Islet of Langerhans (tissue), 1 donor: ENCODE data around the gene PRKCE.

Source experiments
- FAIRE-seq: peaks from one replicate; lab custom pipeline; 2011; peaks lifted over from hg19 to GRCh38; lab: Jason Lieb, UNC

PRKCE gene

DNA sequence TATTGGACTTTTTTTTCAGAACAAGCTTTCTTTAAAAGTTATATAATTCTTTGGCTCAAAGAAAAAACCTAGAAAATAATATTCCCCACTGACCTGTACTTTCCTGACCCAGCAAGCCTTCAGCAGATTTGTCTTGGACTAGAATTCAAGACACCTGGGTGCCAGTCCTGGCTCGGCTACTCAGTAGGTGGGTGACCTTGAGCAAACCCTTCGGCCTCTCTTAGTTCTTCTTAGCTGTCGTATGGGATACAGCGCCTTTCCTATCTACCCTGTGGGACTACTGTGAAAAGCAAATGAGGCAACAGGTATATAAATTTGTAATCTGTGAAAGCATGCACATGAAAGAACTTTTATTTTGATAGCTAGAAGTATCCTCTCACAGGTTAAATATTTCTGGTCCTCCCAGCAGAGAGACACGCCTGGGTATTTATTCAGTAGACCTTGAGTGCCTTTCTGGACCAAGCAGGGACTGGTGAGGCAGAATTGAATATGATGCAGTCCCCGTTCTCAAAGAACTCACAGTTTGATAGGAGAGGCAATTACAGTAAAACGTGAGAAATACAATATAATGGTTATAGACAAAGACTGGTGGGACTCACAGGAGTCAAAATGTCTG lies 576.3 kb downstream of the PRKCE start:
- FAIRE-seq = no peak

DNA sequence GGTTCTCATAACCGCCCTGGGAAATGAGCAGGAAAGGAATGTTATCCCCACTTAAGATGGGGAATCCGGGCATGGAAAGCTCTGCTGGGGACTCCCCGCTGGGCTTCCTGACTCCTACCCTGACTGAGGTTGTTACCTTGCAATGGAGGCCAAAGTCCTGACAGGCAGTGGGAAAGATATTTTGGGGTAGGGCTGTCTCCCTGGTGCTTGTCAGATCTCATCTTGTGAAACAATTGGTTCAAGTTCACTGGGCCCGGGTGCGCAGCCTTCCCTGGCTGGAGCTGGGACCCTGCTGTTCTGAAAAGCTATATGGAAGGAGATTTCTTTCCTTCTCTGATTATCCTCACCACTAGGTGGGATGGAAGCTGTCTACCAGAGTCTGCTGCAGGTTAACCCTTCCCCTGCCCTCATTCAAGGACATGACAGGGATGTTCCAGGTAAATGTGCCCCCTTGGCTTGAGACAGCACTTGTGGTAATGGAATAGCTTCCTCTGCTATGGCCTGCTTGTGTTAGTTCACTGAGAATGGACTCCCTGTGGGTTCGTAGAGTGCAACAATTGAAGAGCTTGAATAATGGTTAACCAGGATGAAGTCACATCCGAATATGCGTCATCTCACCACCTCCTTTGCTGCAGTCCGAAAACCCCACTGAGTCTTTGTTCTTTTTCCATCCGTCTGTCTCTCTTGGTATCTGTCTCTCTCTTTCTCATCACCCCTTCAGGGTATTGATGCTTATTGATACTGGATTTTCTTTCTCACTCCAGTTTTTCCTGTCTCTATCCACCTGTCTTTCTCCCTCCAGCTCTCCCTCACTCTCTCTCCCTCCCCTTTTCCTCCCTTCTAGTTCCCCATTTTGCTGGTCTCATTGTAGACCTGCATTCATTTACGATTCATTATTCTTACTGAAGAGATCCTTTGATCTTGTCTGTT lies 577.9 kb downstream of the PRKCE start:
- no peak for FAIRE-seq

DNA sequence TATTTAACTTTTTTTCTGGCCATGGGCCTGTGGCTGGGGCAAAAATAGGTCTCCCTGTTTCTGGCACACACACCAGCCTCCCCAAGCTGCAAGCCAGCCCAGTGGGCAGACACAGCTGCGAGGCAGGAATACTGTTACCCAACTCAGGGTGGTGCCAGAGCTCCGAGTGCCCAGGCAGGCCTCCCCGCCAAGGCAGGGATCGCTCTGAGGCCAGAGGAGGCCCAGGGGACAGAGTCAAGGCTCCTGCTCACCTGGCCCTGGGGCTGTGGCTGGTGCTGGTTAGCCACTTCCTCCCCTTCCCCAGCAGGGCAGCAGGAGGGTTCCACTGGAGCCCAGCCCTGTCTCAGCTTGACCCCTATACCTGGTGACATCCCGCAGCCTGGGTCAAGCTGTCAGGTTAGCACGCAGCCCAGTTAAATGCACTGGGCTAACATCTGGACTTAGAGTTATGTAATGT lies 578.7 kb downstream of the PRKCE start:
- no peak for FAIRE-seq

DNA sequence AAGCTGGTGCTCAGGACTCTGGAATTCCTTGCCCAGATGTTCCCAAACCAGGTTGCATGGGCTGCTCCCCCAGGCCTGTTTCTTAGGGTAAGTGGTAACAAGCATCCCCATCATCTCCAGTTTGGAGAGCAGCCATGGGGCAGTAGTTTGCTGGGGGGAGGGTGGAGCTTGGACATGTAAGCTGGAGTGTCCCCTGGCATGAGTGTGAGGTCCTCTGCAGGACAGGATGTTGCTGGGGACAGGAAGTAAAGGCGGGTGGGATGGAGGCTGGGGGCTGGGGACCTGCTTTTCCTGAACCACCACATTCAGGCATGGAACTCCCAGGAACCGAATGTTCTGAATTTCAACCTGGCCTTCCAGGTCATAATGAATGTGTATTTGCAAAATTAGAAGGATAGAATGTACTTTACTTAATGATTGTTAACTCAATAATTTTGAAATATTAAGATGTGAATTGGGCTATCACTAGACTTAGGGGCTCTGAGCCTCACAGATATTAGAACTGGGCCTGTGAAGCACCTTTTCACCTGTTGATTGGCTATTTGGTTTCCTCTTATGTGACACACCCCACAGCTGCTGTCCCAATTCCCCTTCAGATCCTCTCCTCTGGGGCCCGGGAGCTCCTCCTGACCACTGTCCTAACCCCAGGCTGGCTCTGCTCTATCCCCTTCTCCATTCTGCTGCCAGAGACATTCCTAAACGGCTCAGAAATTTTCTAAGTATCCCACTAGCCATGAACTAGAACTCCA lies 579.4 kb downstream of the PRKCE start:
- no peak for FAIRE-seq

DNA sequence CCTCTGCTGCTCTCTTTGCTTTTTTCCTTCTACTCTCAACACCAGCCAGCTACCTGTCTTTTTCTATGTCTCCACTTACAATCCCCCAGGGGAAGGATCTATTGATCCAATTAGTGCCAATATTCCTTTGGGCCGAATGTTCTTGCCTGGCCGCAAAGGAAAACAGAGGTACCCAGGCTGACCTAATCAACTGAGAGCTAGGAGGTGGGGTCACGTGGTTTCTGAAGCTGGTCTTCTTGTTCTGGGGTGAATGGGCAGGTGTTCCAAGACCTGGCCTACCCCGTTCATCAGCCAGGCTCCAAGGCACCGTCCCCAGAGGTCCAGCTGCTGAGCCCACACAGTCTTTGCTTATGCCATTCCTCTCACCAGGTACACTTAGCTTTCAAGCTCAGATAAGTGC lies 580.2 kb downstream of the PRKCE start:
- no peak for FAIRE-seq

DNA sequence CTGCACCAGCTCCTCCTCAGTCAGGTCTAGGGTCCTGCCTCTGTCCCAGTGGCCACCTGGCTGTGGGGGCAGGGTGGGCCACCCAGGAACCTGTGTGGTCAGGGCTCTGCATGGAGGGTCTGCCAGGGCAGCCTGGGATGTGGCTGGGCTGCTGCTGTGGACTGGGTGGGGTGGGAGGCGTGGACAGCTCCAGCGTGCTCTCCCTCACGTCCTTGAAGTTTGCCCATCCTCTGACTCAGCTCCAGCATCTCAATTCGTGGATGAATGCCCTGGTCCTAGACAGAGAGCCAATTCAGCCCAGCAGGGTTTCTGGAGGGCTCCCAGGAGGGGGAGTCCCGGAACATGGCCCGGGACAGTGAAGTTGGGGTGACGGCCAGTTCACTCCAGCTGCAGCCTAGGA lies 581.4 kb downstream of the PRKCE start:
- FAIRE-seq = no peak

DNA sequence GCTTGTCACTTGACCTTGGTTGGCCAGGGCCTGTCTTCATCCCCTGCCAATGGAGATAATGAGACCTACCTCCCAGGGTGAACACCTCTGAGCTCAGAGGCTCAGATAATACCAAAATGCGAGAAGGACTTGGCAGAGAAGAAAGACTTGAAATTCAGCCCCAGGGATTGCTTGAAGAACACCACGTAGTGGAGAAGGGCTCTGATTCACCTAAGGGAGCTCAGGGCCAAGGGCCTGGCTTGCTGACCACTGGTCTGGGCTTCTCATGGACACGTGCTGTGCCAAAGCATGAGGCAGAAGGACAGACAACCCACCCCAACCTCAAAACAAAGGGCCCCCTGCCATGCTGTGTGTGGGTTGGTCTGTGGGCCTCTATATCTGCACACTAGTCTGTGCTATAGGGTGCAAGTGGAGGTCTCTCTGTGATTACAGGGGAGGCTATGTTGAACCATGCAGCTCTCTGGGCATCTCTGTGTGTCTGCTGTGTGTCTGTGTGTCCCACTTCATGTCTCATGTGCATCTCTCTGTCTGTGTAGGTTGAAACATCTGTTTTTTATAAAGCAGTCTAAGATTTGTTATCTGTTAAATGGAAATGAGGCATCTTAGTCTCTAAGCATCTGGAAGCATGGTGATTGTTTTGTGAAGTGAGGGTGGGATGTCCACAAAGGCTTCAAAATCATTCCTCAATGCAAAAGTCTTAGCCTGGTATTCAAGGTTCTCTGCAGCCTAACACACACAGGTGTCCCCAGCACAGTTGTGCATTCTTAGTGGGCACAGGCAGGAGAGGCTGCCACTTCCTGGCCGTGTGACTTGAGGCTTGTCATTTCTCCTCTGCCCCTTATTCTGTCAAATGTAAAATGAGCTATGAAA lies 584.8 kb downstream of the PRKCE start:
- no peak for FAIRE-seq

DNA sequence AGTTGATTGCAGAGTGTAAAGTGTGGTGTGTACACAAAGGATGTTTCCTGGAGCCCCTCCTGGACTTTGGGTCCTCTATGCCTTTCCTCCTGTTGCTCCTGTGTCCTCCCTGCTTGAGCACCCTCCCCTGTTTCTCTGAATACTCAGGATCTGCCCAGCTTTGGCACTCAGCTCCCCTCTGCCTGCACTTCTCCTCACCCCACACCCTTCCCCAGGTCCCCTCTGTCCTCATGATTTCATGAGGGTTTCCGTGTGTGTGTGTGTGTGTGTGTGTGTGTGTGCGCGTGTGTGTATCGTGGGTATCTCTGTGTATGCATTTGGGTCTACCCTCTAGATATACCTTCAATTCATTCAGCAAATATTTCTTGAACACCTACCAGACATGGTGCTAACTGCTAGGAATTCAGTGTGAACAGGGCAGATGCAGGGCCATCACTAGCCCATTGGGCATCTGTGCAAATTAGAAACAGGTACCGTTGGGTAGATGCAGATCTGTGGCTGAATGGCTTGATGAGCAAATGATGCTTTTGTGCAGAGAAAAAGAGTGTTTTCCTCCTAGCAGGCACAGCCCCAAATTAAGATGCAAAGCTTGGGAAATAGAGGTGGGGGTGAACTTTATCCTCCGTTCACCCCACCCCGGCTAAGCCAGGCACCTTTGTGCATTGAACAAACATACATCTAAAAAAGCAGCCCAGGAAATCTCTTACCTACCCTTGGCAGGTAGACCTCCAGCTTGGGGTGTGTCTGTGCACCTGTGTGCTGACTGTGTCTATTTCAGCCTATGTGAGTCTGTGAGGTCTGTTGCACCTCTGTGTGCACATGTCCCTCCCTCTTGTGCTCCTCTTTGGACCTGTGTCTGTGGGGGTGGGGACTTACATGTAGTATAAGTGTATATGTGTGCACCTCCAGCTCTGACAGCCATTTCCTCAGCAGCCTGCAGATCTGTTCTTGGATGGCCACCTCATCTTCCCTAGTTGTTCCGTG lies 585.7 kb downstream of the PRKCE start:
- FAIRE-seq = no peak
